Mesenteric fat pad (tissue), 1 donor: ENCODE results near the gene PTPRN2. TPM values are rescaled to one million over a fixed set of nuclear protein-coding genes. Genes with fewer than 3 reads are reported as not detected.
"Not testable (repeated sequence)": the region's sequence is repeated elsewhere in the genome, so short reads cannot be mapped to it uniquely, and the experiment has no call there.

ENCODE experiments used
- DNase-seq: peaks from one replicate; pipeline ENCODE4 v3.0.0-alpha.2; 2020; ENCODE audit warnings: low spot score
- total RNA-seq: library from RNA; stranded (reverse); fragmentation: NEBNext Ultra II Directional; extraction: Animal tissue kit (Norgen Biotek cat#: 25700); gene quantifications from one replicate; pipeline ENCODE4 v1.2.1, GENCODE V29; 2021
- donor health status: DM: yes; HTN: yes; CAD: no.

Gene PTPRN2
- total RNA-seq, 1 donor from 2014 or later = 2.6 TPM

DNA sequence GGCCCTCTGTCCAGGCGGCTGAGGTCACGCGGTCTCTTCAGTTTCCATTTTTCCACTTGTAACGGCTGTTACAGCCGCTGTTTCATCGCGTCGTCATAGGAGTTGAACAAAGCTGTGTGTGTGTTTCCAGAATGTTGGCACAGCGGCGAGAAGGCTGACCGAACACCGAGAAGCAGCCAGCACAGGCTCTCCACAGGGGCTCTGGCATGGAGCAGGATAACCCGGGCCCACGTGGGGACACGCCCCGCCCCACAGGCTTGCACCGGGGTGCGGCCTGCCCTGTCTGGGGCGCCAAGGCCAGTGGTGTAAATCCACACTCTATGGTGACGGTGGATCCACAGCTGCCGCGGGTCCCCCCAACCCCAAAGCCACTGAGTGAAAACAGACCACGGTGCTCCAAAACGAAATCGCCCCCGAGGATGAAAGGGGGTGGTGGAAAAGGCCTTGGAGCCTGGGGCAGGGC is 802.6 kb downstream of the PTPRN2 start:
- peak; percentile 76 for DNase-seq

GRCh38 chr7:157784041-157784835 is 803.4 kb downstream of the PTPRN2 start:
- DNase-seq = peak; percentile 51

DNA sequence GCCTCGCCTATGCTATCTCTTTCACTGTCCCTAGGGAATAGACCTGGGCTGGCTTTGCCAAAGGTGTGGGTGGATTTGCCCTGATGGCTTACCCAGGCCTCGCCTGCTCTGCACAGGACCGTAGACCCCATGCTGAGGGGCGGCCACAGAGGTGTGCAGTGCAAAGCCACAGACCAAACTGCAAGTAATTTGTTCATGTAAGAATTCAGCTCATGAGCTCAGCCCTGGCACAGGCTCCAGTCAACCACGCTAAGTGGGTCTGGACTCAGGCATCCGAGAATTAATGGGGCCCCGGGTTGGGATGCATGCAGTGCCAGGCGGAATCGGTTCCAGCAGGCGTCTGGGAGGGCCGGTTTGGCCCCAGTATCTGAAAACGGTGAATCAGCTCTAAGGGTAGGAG is 805.6 kb downstream of the PTPRN2 start:
- no peak for DNase-seq

DNA sequence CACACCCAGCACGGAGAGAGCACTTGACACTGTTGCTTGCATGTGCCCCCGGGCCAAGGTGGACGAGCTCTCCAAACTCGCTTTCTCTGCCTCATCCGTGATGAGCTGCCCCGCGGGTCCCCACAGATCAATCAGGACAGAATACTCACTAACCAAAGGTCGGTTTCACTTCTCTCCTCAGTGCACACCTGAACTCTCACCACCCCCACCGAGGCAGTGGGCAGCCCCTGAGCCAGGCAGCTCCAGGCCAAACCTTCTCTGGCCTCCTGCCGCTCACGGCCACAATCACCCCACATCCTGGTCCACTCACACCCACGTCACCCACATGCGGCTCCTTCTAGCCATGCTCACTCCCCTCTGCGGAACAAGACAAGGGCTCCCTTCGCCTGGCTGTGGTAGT is 806.9 kb downstream of the PTPRN2 start:
- DNase-seq = no peak

DNA sequence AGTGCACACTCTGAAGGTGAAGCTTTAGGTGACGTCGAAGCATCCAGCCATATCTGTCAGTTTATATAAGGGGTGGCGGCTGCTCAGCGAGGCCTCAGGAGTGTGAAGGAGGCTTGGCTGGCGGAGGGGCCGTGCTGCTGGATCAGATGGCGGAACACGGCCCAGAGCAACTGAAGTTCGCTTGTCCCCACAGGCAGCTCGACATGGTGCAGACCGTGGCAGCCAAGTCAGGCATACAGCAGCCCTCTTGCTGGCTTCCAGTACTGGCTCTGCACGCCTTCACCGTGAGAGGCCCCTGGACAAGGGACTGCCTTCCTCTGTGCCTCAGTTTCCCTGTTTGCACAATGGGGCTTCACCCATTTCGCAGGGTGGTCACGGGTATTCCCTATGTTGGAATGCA is 807.3 kb downstream of the PTPRN2 start:
- no peak for DNase-seq

DNA sequence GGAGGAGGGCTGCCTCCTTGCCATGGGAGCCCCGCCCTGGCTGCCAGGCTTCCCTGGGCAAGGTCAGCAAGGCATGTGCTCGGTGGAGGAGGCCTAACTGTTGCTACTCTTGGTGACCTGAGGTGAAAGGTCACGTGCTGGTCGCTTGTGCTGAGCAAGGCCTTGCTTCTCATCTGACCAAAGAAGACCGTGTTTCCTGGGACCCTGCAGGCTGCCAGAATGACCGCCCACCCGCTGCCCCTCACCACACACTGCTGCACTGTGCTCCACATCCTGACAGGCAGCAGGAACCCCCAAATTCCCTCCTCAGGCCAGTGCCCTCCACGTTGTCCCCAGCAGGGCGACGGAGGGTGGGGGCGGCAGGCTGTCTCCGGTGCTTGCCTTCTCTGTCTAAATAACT is 808.4 kb downstream of the PTPRN2 start:
- DNase-seq = no peak

DNA sequence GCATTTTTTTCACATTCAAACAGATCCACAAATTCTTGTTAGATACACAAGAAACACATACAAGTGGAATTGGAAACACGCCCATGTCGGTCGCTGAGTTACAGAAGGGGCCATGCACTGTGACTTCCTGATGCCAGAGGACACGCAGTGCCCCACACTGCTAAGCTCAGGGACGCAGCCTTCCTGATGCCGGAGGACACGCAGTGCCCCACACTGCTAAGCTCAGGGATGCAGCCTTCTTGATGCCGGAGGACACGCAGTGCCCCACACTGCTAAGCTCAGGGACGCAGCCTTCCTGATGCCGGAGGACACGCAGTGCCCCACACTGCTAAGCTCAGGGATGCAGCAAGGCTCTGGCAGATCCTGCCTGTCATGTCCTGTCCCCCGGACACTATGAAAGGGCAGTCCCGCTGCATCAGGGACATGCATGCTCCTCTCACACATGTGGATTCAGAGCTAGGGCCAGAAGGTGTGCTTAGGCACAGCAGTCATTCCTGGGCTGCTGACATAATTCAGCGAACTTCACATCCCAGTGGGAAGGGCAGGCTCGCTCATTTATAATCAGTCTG is 810.3 kb downstream of the PTPRN2 start:
- not testable (repeated sequence) for DNase-seq

GRCh38 chr7:157775560-157776332 is 811.9 kb downstream of the PTPRN2 start:
- DNase-seq = no peak

- DNase-seq = no peak
Measured at GRCh38 chr7:157775021-157775559, 812.5 kb downstream of the PTPRN2 start.

DNA sequence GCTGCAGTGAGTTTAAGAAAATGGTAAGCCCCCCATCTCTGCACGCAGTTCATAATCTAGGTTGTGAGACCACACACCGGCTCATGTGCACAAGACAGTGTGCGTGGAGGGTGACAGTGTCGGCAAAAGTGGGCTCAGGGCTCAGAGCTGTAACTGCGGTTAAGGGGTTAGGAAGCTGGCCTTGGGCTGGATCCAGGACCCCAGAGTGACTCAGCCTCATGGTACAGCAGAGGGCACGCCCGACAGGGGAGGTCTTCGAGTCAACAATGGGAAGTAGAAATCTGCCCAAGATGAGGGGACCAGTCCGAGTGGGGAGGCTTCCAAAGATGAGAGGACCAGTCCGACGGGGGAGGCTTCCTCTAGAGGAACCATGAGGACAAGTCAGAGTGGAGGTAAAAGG is 813.1 kb downstream of the PTPRN2 start:
- DNase-seq = no peak

DNA sequence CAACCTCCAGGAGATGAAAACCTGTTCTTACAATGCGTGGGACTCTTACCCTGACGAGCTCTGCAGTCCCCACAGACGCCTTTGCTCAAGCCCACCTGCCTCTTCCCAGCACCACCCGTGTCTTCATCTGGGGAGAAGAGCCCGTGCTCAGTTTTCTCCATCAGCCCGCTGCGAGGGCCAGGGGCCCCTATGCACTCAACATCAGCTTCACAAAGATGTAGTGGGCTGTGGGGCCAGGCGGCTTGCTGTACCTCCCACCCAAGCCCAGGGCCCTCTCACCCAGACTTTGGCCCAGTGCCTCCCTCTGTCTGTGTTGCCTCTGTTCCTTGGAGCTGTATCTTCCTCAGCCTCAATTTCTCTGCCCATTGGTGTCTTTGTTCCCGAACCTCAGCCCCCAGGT is 814.3 kb downstream of the PTPRN2 start:
- DNase-seq = no peak

DNA sequence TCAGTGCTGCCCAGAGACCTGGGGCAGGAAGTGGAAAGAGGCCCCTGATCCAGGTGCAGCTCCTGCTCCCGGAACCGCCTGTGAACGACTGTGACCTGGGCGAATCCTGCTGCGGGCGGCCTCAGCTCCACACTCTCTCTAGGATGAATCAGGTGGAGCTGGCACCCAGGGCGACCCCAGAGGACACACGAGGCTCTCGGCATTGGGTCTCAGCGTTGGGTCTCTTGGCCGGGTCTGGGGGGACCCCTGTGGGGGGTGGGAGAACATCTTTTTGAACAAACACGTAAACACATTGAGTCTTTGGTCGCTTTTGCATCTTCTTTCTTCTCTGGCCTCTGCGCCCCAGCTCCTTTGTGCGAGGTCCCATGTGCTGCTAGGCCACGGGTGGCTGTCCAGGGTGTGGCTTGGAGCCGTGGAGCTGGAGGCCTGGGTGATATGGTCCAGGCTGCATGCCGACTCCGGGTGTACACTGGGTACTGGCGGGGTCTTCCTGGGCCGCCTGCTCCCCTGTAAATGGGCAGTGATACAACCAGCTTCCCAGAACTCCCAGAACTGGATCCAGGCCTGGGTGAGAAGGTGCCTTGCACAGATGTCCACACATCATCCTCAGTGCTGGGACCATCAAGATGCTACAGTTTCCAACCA is 815.0 kb downstream of the PTPRN2 start:
- DNase-seq = no peak

- DNase-seq = no peak
Measured at GRCh38 chr7:157771689-157772088, 815.9 kb downstream of the PTPRN2 start.

- no peak for DNase-seq
Measured at GRCh38 chr7:157770716-157771320, 816.8 kb downstream of the PTPRN2 start.

- DNase-seq = no peak
Measured at GRCh38 chr7:157769526-157770215, 818.0 kb downstream of the PTPRN2 start.

- no peak for DNase-seq
Measured at GRCh38 chr7:157769086-157769485, 818.5 kb downstream of the PTPRN2 start.

DNA sequence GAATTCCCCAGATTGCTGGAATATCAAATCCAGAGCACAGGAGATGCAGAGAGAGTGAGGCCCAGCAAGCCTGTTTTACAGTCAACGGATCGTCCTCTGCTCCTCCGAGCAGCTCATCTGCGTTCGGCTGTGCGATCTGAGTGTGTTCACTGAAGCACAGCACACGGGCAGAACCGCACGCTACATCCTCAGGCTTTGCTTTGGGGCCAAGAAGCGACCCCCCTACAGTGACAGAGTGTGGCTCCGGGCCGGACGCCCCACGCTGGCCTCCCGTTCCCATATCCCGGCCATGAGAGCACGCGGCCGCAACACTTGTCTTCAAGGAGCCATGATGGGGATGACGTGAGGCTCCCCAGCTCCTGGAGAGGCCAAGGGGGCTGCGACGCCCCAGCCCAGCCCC is 819.4 kb downstream of the PTPRN2 start:
- no peak for DNase-seq

DNA sequence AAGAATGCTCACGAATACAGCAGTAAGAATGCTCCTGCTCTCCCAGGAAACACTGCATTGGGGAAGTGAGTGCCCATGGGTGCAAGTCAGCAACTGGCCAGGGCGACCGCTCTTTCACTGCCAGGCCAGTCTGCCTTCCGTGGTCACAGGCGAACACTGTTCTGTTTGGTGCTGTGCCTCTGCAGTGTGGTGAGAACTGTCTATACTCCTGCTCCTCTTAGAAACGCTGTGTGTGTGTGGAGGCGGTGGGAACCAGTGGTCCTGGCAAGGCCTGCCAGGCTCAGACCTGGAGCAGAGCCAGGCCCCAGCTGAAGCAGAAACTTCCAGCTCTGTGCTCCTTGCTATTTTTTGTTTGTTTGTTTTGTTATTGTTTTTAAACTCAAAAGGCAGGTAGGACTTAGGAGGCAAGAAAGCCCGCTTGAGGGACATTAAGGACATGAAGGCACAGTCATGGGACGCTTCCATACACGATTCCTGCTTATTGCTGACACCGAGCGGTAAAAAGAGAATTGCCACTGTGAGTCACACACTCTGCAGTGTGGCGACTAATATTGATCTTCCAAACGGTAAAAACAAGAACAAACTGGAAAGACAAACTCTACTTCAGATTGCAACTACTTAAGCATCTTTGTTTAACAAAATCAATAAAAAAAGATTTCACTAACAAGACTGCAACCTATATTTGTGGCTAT is 820.0 kb downstream of the PTPRN2 start:
- no peak for DNase-seq

DNA sequence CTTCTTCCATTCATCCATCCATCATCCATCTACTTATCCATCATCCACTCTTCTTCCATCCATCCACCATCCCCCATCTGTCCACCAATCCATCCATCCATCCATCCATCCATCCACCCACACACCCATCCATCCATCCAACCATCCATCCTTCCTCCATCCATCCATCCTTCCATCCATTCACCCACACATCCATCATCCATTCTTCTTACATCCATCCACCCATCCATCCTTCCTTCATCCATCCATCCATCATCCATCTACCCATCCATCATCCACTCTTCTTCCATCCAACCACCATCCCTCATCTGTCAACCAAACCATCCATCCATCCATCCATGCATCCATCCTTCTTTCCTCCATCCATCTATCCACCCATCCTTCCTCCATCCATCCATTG is 821.5 kb downstream of the PTPRN2 start:
- DNase-seq = no peak
